ENCODE measurements around the gene UTP14C. TPM values are rescaled to one million over a fixed set of nuclear protein-coding genes. Genes with fewer than 3 reads are reported as not detected.

Gene UTP14C, protein sequence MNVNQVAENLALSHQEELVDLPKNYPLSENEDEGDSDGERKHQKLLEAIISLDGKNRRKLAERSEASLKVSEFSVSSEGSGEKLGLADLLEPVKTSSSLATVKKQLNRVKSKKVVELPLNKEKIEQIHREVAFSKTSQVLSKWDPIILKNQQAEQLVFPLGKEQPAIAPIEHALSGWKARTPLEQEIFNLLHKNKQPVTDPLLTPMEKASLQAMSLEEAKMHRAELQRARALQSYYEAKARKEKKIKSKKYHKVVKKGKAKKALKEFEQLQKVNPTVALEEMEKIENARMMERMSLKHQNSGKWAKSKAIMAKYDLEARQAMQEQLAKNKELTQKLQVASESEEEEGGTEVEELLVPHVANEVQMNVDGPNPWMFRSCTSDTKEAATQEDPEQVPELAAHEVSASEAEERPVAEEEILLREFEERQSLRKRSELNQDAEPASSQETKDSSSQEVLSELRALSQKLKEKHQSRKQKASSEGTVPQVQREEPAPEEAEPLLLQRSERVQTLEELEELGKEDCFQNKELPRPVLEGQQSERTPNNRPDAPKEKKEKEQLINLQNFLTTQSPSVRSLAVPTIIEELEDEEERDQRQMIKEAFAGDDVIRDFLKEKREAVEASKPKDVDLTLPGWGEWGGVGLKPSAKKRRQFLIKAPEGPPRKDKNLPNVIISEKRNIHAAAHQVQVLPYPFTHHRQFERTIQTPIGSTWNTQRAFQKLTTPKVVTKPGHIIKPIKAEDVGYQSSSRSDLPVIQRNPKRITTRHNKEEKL
- total RNA-seq (1 to 10 TPM; 1.3 to 1.9 TPM), total RNA-seq (0 reads per million in 172 experiments)
- polyA plus RNA-seq (2013, experiment 1 of 2) = 10.6 TPM
- polyA plus RNA-seq (2013, experiment 2 of 2) = 10.1 TPM

DNA sequence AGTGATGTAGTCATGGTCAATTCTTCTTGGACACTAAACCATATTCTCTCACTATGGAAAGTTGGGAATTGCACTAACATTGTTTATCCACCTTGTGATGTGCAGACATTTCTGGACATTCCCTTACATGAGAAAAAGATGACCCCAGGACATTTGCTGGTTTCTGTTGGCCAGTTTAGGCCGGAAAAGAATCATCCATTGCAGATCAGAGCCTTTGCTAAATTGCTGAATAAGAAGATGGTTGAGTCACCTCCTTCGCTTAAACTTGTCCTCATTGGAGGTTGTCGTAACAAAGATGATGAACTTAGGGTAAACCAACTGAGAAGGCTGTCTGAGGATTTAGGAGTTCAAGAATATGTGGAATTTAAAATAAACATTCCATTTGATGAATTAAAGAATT is at the start of gene UTP14C:
Gene UTP14C, plus strand, starts transcription at position 211 of the 400 bp plus-strand sequence. CDS start 4,114 bp downstream, outside the sequence.
- Histone ChIP-seq H3K4me1 (ENCODE audit: insufficient read depth, low read length) (peaks cover 6% of the 10 kb centered on the region), H3K9me3 (ENCODE audit: control insufficient read depth in 1 of 2, insufficient read depth in 1 of 2, low read length in 2 of 2) (peaks cover 0 to 4% of the 10 kb centered on the region in 2 experiments), H3K4me3 (ENCODE audit: low read length) (no peak within 1 kb of the TSS), H3K27me3 (ENCODE audit: control insufficient read depth in 1 of 2, insufficient read depth in 2 of 2, low read length in 2 of 2) (no peaks in the 10 kb centered on the region), H3K27ac (ENCODE audit: low read depth in 1 of 2, low read length in 2 of 2) (no peak within 1 kb of the TSS), H3K36me3 (ENCODE audit: insufficient read depth, low read length) (peaks cover 67% of the 10 kb centered on the region)
- POLR2A ChIA-PET = no interaction called here
- H3K27me3 Mint-ChIP-seq = no peaks in the 10 kb centered on the region
- H3K9me3 Mint-ChIP-seq = no peaks in the 10 kb centered on the region
- DNase-seq (no peak), ATAC-seq (ENCODE audit: poor library complexity) (no peak)
- CTCF ChIA-PET = no interaction called here
- H3K27ac Mint-ChIP-seq = no peak within 1 kb of the TSS
- H3K4me1 Mint-ChIP-seq (ENCODE audit: low read depth) = peaks cover 35% of the 10 kb centered on the region
- no peak within 1 kb of the TSS for H3K4me3 Mint-ChIP-seq
- peaks cover 97% of the 10 kb centered on the region for H3K36me3 Mint-ChIP-seq (ENCODE audit: low read depth)
- TF ChIP-seq, protein P1, sequence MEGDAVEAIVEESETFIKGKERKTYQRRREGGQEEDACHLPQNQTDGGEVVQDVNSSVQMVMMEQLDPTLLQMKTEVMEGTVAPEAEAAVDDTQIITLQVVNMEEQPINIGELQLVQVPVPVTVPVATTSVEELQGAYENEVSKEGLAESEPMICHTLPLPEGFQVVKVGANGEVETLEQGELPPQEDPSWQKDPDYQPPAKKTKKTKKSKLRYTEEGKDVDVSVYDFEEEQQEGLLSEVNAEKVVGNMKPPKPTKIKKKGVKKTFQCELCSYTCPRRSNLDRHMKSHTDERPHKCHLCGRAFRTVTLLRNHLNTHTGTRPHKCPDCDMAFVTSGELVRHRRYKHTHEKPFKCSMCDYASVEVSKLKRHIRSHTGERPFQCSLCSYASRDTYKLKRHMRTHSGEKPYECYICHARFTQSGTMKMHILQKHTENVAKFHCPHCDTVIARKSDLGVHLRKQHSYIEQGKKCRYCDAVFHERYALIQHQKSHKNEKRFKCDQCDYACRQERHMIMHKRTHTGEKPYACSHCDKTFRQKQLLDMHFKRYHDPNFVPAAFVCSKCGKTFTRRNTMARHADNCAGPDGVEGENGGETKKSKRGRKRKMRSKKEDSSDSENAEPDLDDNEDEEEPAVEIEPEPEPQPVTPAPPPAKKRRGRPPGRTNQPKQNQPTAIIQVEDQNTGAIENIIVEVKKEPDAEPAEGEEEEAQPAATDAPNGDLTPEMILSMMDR (IDR thresholded peaks at IDR 0.05) = no peak
- intact Hi-C loops (cut with DNase I, micrococcal nuclease) = no loop called here

DNA sequence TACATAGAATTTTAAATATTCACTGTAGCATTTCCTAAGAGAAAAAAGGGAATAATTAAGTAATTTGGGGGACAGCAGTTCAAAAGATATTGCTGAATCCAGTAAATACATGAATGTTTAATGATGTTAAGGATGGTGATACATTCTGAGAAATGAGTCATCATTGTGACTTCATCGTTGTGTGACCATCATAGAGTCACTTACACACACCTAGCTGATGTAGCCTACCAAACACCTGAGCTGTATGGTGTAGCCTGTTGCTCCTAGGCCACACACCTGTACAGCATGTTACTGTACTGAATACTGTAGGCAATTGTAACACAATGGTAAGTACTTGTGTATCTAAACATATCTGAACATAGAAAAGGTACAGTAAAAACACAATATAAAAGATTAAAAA is 48.1 kb upstream of the UTP14C start:
- H3K9me3 Mint-ChIP-seq = no peaks in the 10 kb centered on the region
- Histone ChIP-seq H3K4me1 (ENCODE audit: insufficient read depth, low read length) (no peaks in the 10 kb centered on the region), H3K36me3 (ENCODE audit: insufficient read depth, low read length) (no peaks in the 10 kb centered on the region), H3K27ac (ENCODE audit: low read depth in 1 of 2, low read length in 2 of 2) (no peak overlapping the region), H3K9me3 (ENCODE audit: control insufficient read depth in 1 of 2, insufficient read depth in 1 of 2, low read length in 2 of 2) (no peaks in the 10 kb centered on the region), H3K4me3 (ENCODE audit: low read length) (no peak overlapping the region), H3K27me3 (ENCODE audit: control insufficient read depth in 1 of 2, insufficient read depth in 2 of 2, low read length in 2 of 2) (no peaks in the 10 kb centered on the region)
- DNase-seq = no peak
- no peaks in the 10 kb centered on the region for H3K4me1 Mint-ChIP-seq (ENCODE audit: low read depth)
- ChIA-PET CTCF (no interaction called here), POLR2A (no interaction called here)
- intact Hi-C loops (cut with DNase I, micrococcal nuclease) = no loop called here
- no peak for ATAC-seq (ENCODE audit: poor library complexity)
- TF ChIP-seq, protein P1 (IDR thresholded peaks at IDR 0.05) = no peak
- H3K27me3 Mint-ChIP-seq = no peaks in the 10 kb centered on the region
- no peaks in the 10 kb centered on the region for H3K36me3 Mint-ChIP-seq (ENCODE audit: low read depth)
- H3K27ac Mint-ChIP-seq = no peak overlapping the region
- no peak overlapping the region for H3K4me3 Mint-ChIP-seq

DNA sequence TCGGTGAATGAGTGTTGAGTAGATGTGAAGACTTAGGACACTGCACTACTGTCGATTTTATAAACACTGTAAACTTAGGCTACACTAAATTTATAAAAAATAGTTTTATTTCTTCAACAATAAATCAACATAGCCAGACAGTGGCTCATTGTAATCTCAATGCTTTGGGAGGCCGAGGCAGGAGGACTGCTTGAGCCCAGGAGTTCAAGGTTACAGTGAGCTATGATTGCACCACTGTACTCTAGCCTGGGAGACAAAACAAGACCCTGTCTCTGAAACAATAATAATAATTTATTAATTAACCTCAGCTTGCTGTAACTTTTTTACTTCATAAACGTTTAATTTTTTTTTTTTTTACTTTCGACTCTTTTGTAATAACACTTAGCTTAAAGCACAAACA is 47.6 kb upstream of the UTP14C start:
- no peak for DNase-seq
- no peaks in the 10 kb centered on the region for H3K36me3 Mint-ChIP-seq (ENCODE audit: low read depth)
- H3K27ac Mint-ChIP-seq = no peak overlapping the region
- H3K4me1 ChIP-seq (ENCODE audit: insufficient read depth, low read length) = no peaks in the 10 kb centered on the region
- H3K36me3 ChIP-seq (ENCODE audit: insufficient read depth, low read length) = no peaks in the 10 kb centered on the region
- H3K9me3 ChIP-seq (ENCODE audit: control insufficient read depth in 1 of 2, insufficient read depth in 1 of 2, low read length in 2 of 2) = no peaks in the 10 kb centered on the region
- H3K9me3 Mint-ChIP-seq = no peaks in the 10 kb centered on the region
- ATAC-seq (ENCODE audit: poor library complexity) = no peak
- ChIA-PET POLR2A (no interaction called here), CTCF (interaction anchor here (0.5 kb wide), 1 partner anchor 58 kb away, joined by 3 read pairs; no protein-coding TSS in a partner anchor)
- no peaks in the 10 kb centered on the region for H3K4me1 Mint-ChIP-seq (ENCODE audit: low read depth)
- H3K27me3 ChIP-seq (ENCODE audit: control insufficient read depth in 1 of 2, insufficient read depth in 2 of 2, low read length in 2 of 2) = no peaks in the 10 kb centered on the region
- intact Hi-C loops (cut with DNase I, micrococcal nuclease) = no loop called here
- H3K4me3 Mint-ChIP-seq = no peak overlapping the region
- H3K27me3 Mint-ChIP-seq = no peaks in the 10 kb centered on the region
- no peak overlapping the region for H3K4me3 ChIP-seq (ENCODE audit: low read length)
- H3K27ac ChIP-seq (ENCODE audit: low read depth in 1 of 2, low read length in 2 of 2) = no peak overlapping the region
- TF ChIP-seq, protein P1 (IDR thresholded peaks at IDR 0.05) = no peak
